ENCODE results near the gene STPG4. TPM values are rescaled to one million over a fixed set of nuclear protein-coding genes. Genes with fewer than 3 reads are reported as not detected.

STPG4 gene
- total and polyA plus RNA-seq, 4 donors: 0.06 to 1.0 (median 0.20) TPM

GRCh38 chr2:47150175-47150574 lies 4.9 kb downstream of the STPG4 start:
- 89 to 94% methylated on average over 3 of the region's 3 CpGs for WGBS, 2 donors
- peaks cover 4 to 11% (median 6%) of the 10 kb centered on the region in 4 donors for H3K36me3 ChIP-seq (ENCODE audit: control insufficient read depth in 4 of 4, insufficient read depth in 4 of 4, low read length in 4 of 4)
- no peaks in the 10 kb centered on the region for H3K27me3 ChIP-seq (ENCODE audit: control insufficient read depth in 3 of 3, insufficient read depth in 3 of 3, low read length in 2 of 3)
- DNase-seq (no peak), ATAC-seq (ENCODE audit: insufficient read depth, low FRiP score) (no peak)
- TF ChIP-seq, protein P1, sequence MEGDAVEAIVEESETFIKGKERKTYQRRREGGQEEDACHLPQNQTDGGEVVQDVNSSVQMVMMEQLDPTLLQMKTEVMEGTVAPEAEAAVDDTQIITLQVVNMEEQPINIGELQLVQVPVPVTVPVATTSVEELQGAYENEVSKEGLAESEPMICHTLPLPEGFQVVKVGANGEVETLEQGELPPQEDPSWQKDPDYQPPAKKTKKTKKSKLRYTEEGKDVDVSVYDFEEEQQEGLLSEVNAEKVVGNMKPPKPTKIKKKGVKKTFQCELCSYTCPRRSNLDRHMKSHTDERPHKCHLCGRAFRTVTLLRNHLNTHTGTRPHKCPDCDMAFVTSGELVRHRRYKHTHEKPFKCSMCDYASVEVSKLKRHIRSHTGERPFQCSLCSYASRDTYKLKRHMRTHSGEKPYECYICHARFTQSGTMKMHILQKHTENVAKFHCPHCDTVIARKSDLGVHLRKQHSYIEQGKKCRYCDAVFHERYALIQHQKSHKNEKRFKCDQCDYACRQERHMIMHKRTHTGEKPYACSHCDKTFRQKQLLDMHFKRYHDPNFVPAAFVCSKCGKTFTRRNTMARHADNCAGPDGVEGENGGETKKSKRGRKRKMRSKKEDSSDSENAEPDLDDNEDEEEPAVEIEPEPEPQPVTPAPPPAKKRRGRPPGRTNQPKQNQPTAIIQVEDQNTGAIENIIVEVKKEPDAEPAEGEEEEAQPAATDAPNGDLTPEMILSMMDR (IDR thresholded peaks at IDR 0.05; ENCODE audit: control extremely low read depth, extremely low read depth): no peak
- no peaks in the 10 kb centered on the region for H3K9me3 ChIP-seq (ENCODE audit: control insufficient read depth in 4 of 4, insufficient read depth in 3 of 4, low read length in 3 of 4)
- H3K4me3 ChIP-seq: no peak overlapping the region
- no peaks in the 10 kb centered on the region for H3K4me1 ChIP-seq (ENCODE audit: control insufficient read depth in 5 of 5, insufficient read depth in 5 of 5, low read length in 5 of 5)
- H3K27ac ChIP-seq (ENCODE audit: low read depth in 1 of 2, low read length in 1 of 2): no peak overlapping the region
- no peak overlapping the region for H3K9ac ChIP-seq (ENCODE audit: insufficient read depth in 1 of 2, low read length in 2 of 2)

- WGBS, 2 donors: 91 to 96% methylated on average over 3 of the region's 3 CpGs
- Histone ChIP-seq H3K27ac (ENCODE audit: low read depth in 1 of 2, low read length in 1 of 2) (no peak overlapping the region), H3K27me3 (ENCODE audit: control insufficient read depth in 3 of 3, insufficient read depth in 3 of 3, low read length in 2 of 3) (no peaks in the 10 kb centered on the region), H3K9ac (ENCODE audit: insufficient read depth in 1 of 2, low read length in 2 of 2) (no peak overlapping the region), H3K4me3 (no peak overlapping the region), H3K9me3 (ENCODE audit: control insufficient read depth in 4 of 4, insufficient read depth in 3 of 4, low read length in 3 of 4) (no peaks in the 10 kb centered on the region), H3K36me3 (ENCODE audit: control insufficient read depth in 4 of 4, insufficient read depth in 4 of 4, low read length in 4 of 4) (peaks cover 5 to 14% (median 10%) of the 10 kb centered on the region in 4 donors), H3K4me1 (ENCODE audit: control insufficient read depth in 5 of 5, insufficient read depth in 5 of 5, low read length in 5 of 5) (no peaks in the 10 kb centered on the region)
- ATAC-seq (ENCODE audit: insufficient read depth, low FRiP score): no peak
- no peak for DNase-seq
- TF ChIP-seq, protein P1 (IDR thresholded peaks at IDR 0.05; ENCODE audit: control extremely low read depth, extremely low read depth): no peak
Observed at GRCh38 chr2:47147021-47147420, 8.1 kb downstream of the STPG4 start.

- H3K27me3 ChIP-seq (ENCODE audit: control insufficient read depth in 3 of 3, insufficient read depth in 3 of 3, low read length in 2 of 3): no peaks in the 10 kb centered on the region
- 95 to 96% methylated on average over 1 of the region's 1 CpG for WGBS, 2 donors
- no peaks in the 10 kb centered on the region for H3K4me1 ChIP-seq (ENCODE audit: control insufficient read depth in 5 of 5, insufficient read depth in 5 of 5, low read length in 5 of 5)
- peaks cover 5 to 12% (median 9%) of the 10 kb centered on the region in 4 donors for H3K36me3 ChIP-seq (ENCODE audit: control insufficient read depth in 4 of 4, insufficient read depth in 4 of 4, low read length in 4 of 4)
- TF ChIP-seq, protein P1 (IDR thresholded peaks at IDR 0.05; ENCODE audit: control extremely low read depth, extremely low read depth): no peak
- no peak for ATAC-seq (ENCODE audit: insufficient read depth, low FRiP score)
- no peak for DNase-seq
- no peak overlapping the region for H3K9ac ChIP-seq (ENCODE audit: insufficient read depth in 1 of 2, low read length in 2 of 2)
- no peaks in the 10 kb centered on the region for H3K9me3 ChIP-seq (ENCODE audit: control insufficient read depth in 4 of 4, insufficient read depth in 3 of 4, low read length in 3 of 4)
- no peak overlapping the region for H3K27ac ChIP-seq (ENCODE audit: low read depth in 1 of 2, low read length in 1 of 2)
- H3K4me3 ChIP-seq: no peak overlapping the region
Observed at GRCh38 chr2:47145466-47145865, 9.6 kb downstream of the STPG4 start.

- Histone ChIP-seq H3K9me3 (ENCODE audit: control insufficient read depth in 4 of 4, insufficient read depth in 3 of 4, low read length in 3 of 4) (no peaks in the 10 kb centered on the region), H3K27me3 (ENCODE audit: control insufficient read depth in 3 of 3, insufficient read depth in 3 of 3, low read length in 2 of 3) (no peaks in the 10 kb centered on the region), H3K27ac (ENCODE audit: low read depth in 1 of 2, low read length in 1 of 2) (no peak overlapping the region), H3K4me3 (no peak overlapping the region), H3K9ac (ENCODE audit: insufficient read depth in 1 of 2, low read length in 2 of 2) (no peak overlapping the region), H3K4me1 (ENCODE audit: control insufficient read depth in 5 of 5, insufficient read depth in 5 of 5, low read length in 5 of 5) (no peaks in the 10 kb centered on the region), H3K36me3 (ENCODE audit: control insufficient read depth in 4 of 4, insufficient read depth in 4 of 4, low read length in 4 of 4) (peaks cover 0 to 9% (median 3%) of the 10 kb centered on the region in 4 donors)
- no peak for DNase-seq
- 91 to 95% methylated on average over 3 of the region's 3 CpGs for WGBS, 2 donors
- TF ChIP-seq, protein P1 (IDR thresholded peaks at IDR 0.05; ENCODE audit: control extremely low read depth, extremely low read depth): no peak
- no peak for ATAC-seq (ENCODE audit: insufficient read depth, low FRiP score)
Observed at GRCh38 chr2:47141520-47141919, 13.6 kb downstream of the STPG4 start.

Measured in lung (tissue), 12 donors.